HL-60/S4 treated with phorbol 12-myristate 13-acetate at 8.2 ng/mL for 4 days and 3 days (cell line): ENCODE data around the gene CACNB2.
"Not testable (repeated sequence)": the region's sequence is repeated elsewhere in the genome, so short reads cannot be mapped to it uniquely, and the experiment has no call there.

Experiments
- in situ Hi-C: fragments of 300-500 bp; cut with MboI; formaldehyde crosslinking; loops from 2 replicates; pipeline ENCODE4 v1.15.0; 2022; ENCODE audit warnings: low sequenced_read_pairs

The CACNB2 gene

DNA sequence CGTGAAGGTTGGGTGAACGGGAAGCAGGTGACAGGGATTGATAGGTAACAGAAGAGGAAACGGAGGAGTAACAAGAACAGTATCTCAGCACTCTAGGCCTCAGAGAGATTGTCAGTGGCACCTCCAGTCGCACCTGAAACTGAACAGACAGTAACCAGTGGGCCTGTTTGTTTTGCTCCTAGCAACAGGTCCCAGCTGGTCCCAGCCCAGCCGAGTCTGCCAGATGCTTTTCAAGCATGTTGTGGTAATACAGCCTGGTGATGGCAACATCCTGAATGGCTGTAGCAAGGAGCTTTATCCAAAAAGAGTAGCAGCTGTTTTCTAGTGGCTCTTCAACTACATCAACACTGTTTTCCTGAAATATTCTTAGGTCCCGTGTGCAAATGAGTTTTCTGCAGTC, 4.7 kb downstream of the CACNB2 start:
- in situ Hi-C loops = no loop called here

DNA sequence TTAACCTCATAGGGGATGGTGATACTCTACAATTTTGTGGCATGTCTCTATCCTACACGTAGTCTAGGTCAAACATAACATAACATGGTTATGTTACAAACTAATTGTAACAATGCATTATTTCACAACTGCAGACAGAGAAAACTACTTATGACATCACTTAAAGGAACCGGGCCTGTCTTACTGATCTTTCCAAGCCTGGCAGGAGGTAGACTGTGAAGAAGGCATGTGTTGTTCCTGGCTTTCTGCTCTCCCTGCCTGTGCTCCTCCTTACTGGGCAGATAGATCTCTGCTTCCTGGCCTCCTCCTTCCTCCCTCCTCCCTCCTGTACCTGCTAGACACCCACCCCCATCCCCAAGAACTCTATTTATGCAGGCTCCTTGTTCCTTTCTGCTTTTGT, 5.4 kb downstream of the CACNB2 start:
- in situ Hi-C loops = no loop called here

DNA sequence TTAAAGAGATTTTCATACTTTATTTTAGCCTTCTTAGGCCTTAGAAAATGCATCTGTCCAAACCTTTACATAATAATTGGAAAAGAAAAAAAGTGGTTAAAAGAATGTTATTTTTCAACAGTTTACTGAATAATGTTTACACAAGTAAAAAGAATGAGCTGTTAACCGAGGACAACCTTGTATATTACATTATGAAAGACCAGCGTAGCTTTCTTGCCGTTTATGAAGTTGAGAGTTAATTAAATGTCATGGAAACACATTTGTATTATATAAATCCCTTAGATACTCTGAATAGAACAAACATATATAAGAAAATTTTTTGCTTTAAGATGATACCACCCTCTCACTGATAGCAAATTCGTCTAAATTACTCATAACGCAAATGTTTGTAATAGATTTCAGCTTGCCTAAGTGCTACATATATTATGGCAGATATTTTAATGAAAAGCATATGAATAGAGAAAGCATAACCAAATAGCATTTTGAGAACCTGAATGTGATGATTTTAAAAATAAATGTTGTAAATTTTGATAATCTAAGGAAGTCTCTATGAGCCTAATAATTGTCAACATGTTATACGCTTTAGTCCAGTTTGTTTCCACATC, 9.1 kb downstream of the CACNB2 start:
- in situ Hi-C loops = no loop called here

DNA sequence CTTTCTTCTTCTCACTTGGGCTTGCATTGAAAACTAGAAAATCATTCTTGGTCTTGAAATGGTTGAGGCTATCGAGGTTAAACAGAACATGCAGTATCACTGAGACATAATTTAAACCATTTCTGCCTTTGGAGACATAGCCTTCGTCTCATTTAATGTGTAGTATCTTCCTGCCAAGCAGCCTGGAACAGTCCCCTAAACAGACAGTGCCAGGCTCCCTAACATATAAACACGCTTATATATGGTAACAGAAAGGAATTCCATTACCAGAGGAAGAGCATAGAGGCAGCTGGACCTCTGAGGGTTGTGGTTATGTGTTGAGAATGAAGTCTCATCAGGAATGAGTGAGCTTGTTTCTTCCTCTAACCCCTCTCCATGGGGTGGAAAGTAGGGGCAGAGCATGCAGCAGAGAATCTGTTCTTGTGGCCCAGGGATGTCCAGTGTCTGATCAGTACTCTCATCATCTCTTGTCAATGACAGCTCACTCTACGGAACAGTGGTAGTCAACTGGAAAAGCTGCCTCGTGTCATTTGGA, 11.2 kb downstream of the CACNB2 start:
- in situ Hi-C loops = no loop called here

DNA sequence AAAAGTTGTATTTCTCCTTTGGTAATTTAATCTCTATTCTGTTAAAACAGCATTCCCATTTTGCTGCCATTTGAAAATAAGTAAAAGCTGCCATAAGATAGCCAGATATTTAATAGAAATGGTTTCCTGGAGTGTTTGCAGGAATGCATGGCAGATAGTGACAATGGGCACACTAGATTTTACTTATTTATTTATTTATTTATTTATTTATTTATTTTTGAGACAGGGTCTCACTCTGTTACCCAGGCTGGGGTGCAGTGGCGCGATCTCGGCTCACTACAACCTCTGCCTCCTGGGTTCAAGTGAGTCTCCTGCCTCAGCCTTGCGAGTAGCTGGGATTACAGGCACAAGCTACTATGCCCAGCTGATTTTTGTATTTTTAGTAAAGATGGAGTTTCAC, 13.2 kb downstream of the CACNB2 start:
- in situ Hi-C loops = not testable (repeated sequence)

DNA sequence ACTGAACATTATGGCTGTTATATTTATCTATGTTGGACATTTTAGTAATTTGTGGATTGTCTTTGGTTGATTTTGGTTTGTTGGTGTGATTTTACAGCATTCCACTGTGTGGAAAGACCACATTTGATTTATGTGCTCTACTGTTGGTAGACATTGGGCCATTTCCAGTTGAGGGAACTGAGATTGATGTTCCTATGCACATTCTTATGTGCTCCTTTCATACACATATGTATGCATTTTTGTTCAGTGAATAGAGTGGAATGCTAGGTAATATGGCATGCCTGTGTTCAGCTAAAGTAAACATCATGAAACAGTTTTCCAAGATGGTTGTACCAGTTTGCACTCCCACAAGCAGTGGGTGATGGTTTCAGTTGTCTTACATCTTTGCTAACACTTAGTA, 15.1 kb downstream of the CACNB2 start:
- in situ Hi-C loops = no loop called here

DNA sequence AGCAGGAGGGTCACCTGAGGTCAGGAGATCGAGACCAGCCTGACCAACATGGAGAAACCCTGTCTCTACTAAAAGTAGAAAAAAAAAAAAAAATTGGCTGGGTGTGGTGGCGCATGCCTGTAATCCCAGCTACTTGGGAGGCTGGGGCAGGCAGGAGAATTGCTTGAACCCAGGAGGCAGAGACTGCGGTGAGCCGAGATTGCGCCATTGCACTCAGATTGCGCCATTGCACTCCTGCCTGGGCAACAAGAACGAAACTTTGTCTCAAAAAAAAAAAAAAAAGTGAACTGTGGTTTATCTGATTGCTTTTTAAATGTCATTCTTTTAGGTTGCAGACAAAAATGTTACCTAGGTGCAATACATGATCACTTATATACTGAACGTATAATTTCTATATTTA, 16.6 kb downstream of the CACNB2 start:
- in situ Hi-C loops = not testable (repeated sequence)

DNA sequence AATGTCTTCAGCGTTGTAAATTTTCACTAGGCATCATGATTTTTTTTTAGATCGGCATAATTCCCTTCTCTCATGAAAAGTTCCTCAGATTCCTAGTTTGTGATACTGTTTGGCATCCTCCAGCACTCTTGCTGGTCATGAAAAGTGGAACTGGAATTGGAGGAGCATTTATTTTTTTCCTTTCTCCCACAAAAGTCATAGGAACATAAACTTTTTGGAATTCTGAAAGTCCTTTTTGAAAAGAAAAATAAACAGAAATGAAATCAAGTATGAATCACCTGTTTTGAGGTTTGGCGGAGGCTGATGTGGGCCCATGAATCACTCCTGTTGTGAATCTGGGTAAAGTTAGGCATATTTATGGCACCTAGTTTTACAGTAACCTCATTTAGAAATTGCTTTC, 17.7 kb downstream of the CACNB2 start:
- in situ Hi-C loops = no loop called here

DNA sequence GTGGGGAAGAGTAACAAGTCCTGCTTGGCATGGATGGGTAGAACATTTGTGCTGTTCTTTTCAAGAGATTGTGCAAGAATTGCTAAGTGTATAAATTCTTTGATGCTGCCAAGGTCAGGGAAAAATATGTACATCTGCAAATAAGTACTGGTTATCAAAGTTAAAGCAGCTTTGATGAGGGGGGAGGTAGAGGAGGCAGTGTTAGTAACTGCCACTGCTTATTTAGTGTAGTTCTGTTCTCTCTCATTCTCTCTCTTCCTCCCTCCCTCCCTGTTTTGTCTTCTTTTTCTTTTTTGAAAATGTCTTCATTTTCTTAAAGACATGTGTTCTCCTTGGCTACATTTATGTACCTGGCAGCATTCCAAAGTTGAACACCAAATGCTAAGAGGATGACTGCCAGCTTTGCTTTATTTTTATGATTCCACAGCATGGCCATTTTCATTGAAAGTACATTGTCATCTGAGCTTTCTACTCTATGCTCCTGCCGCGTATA, 18.6 kb downstream of the CACNB2 start:
- in situ Hi-C loops = no loop called here

DNA sequence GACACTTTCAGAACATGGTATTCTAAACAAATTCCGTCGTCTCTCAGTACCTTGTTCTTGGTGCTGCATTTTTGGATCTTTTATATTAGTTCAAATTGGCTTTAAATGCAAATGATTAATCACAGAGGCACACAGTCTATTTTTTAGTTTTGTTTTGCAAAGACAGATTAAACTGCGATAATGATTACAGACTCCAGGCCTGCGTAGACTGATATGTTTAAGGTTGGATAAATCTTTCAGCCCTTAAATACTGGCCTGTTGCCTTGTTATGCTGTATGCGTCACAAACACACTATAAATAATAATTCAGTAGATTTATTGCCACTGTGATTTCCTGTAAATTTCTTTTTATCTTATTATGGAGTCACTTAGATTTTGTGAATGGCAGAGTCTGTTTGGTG, 19.3 kb downstream of the CACNB2 start:
- in situ Hi-C loops = no loop called here

DNA sequence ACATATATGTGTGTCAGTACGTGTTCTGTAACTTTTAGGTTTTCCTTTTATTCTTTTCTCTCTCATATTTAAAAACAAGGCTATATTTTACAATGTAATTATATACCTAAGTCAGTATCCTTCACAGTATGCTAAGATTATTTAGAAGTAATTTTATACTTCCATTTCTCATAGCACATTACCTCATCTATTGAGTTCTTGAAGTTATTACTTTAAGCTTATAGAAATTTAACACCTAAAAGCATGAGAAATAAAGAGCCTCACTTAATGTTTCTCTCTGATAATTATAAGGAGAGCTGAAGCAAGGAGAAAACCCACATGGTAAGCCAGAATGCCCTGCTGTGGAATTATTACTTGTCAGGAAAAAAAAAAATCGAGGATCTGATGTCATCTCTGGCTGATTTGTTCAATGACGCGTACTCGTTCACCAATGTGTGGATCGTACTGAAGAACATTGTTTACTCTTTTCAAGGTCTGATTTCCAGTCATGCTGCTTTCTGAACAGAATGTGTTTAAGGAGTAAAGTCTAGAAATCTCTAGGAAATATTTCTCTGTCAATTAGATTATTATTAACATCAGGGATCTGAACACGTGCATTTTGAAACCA, 21.9 kb downstream of the CACNB2 start:
- in situ Hi-C loops = no loop called here

DNA sequence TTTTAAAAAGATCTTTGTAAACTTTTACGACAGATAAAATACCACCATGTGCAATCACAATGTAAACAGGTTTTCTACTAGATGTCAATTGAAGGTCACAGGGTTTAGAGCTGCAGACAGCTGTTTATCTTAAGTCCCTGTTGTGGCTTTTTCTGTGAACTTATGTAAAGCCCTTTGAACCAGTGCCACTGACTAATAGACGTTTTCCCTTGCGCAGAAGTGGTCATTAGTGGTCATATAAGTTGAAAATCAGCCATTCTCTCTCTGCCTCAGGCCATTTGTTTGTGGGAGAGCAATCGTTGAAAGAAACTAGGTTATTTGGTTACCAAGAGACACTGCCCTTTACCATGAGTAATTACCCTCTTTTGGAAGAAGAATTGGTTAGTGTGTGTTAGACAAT, 23.9 kb downstream of the CACNB2 start:
- in situ Hi-C loops = no loop called here

DNA sequence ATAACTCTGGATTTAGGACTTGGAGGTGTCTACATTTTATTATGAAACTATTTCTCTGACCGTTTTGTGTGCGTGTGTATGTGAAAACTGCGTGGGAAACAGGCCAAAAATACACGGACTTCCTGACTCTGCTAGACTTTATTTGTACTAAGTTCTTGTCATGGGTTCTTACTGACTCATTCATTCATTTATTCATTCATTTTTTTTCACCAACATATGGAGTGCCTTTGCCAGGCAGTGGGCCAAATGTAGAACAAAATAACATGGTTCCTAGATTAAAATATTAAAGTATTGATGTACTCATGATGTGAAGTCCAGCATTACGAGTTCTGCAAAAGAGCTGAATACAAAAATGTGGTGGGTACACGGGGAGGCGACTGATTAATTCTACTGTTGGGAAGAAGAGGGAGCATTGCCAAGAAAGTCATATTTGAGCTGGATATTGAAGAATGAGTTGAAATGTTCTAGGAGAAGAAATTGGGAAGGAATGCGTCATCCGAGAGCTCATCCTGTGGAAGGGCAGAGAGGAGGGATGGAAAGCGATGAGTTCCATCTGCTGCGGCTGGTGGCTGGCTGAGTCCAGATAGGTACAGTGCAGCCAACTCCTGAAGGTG, 24.6 kb downstream of the CACNB2 start:
- in situ Hi-C loops = no loop called here

DNA sequence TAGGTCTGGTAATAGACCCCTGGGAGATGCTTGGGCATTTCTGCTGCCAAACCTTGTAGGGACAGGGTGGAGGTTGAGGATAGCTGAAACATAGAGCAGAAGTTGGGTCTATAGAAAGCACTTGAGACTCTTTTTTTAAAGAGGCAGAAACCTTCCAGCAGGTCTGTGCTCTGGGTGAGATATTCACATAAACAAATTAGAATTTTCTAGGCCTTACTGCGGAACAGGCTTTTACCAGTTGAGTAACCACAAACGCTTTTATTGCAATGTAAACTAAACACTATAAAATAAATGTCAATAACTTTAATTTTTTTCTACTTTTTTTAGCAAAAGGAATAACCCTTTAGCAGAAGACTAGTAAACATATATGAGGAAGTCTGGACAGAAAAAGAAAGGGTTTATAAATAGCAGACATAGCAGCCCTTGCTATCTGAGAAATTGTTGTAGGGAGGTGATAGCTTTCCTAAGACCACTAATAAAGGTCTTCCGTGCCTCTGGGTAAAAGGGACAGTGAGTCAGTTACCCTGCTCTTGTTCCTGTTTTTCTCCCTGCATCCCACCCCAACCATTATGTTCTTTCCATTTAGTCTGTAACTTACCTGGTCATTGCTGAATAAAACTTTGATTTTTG, 38.7 kb downstream of the CACNB2 start:
- in situ Hi-C loops = no loop called here

DNA sequence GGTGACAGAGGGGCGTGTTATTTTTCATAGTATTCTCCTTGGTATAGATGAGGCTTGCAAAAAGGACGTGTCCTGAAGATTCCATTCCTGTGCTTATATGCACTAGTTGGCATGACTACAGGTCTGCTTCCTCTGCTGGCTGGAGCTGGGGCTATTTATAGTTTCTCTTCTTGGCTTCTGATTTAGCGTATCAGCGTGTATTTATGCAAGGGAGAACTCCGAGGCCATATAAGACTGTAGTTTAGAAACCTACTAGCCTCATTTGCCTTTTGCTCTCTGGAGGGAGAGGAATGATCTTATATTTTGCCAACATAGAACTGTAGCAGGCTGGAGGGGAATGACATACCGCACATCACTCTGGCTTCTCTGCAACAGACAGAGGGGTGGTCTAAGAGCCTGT, 39.7 kb downstream of the CACNB2 start:
- in situ Hi-C loops = no loop called here

DNA sequence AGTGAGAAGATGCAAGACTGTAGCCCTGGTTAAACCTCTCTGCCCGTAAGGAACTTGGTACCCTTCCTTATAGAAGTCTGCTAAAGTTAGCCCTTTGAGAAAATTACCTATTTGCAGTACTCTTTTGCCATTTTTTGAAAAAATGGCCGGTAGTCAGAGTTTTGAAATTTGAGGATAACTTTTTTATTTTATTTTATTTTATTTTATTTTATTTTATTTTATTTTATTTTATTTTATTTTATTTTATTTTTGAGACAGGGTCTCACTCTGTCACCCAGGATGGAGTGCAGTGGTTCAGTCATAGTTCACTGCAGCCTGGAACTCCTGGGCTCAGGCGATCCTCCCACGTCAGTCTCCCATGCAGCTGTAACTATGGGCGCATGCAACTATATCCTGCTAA, 41.2 kb downstream of the CACNB2 start:
- in situ Hi-C loops = not testable (repeated sequence)

DNA sequence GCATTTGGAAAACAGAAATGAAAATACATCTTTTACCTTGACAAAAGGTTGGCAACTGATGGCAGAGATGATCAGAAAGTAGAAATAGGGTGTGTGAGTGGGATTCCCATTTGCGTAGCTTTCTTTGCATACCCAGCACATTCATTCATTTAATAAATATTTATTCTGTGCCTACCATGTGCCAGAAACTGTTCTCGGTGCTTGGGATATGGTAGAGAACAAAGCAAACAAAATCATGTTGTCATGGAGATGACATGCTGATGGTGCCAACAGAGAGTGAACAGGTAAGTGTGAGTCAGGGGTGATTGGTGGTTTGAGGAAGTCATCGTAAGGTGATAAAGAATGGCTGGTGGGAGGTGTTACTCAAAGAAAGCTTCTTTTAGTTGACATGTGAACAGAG, 45.4 kb downstream of the CACNB2 start:
- in situ Hi-C loops = no loop called here

DNA sequence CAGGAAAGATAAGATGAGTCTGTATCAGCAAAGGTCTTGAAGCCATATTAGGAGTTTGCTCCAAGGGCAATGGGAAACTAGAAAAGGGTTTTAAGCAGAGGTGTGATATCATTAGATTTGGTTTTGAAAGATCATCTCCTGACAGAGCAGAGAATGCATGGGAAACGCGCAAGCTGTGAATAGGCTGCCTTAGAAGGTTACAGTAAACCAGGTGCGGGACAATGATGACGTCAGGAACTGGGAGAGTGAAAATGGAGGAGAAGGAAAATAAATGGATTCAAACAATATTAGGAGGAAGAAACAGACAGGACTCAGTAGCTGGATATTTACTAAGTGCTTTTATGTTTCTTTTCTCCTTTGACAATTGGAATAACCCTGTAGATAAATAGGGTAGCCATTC, 50.6 kb downstream of the CACNB2 start:
- in situ Hi-C loops = no loop called here

DNA sequence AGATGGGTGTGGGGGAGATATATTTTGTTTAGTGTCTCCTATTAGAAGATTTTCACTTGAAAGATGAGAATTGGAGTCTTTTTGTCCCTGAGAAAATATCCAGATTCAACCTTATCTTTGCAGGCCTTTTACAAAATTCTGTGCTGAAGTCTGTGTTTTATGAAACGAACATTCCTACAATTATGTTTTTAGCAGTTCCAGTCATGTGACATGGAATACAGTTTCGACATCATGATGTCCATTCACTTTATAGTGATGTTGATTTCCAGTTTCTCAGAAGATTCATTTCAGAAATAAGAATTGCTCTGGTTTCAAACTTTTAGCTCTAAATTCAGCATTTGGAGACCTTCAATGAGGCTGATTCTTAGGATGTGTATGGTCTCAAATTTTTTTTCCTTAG, 54.4 kb downstream of the CACNB2 start:
- in situ Hi-C loops = no loop called here

DNA sequence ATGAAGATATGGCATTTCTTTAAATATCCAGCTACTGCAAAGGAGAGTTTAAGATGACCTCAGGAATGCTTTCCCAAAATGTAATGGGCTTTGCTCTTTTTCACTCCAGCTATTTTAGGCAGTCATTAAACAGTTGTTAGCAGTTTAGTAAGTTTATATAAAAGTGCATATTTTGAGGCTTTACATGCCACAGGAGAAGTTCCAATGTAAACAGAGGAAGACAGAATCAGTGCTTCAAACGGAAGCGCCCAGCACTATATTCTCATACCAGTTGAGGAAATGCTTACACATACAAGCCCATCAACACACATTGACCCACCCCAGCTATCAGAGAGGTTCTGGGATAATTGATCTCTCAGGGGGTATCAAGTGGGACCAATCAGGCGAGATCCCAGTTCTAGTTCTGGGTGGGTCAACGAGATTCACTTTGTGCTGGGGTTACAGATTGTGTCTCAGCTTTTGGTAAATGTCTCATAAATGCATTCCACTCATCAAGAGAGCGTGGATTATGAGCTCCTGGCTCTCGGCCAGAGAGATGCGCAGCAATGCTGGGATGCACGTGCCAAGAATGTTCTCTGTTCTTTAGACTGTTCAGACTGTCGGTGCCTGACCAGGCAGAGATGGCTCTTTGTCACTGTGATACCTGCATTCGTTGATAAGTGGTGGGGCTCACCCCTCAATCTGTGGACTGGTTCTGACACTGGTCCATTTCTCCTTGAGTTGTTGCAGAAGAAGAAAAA, 55.0 kb downstream of the CACNB2 start:
- in situ Hi-C loops = no loop called here
